NCI-H526 treated with DMSO at 0.1 percent for 48 hours (cell line): ENCODE results near the gene OR5K1.

Source experiments
- DNase-seq: peaks from one replicate; lab custom pipeline; 2025; lab: John Stamatoyannopoulos, UW

Gene OR5K1

DNA sequence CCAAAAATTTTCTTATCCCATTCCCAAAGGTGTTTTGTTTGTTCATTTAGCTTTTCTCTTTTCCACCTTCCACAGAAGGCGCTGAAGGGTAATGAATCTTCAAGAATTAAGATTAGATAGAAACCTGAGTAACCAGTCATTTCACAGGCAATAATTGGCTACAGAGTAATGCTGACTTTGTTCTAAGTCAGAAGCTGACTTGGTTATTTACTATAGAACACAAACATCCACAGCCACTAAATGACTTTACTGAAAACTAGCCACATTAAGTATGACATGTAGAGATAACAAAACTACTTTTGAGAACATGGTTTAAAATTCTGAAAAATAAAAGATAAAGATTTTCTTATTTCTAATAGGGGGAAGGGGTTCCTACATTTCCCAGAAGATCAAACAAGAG is 51.9 kb downstream of the OR5K1 start:
- no peak for DNase-seq

DNA sequence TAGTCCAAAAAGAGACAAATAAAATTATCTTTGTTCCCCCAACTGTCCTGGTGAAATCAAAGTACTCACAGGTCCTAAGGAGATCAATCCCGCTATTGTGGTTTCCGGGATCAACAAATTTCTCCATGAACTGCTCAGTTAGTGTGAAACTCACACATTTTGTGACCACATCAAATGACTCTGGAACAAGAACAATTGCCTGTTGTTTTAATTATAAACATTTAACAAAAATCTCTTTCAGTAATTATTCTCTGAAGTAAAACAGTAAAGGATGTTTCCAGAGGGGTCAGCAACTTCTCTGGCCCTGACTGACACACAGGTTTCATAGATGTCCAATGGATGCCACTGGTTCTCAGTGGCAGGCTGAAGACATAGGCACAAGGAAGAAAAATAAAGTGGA is 55.8 kb downstream of the OR5K1 start:
- DNase-seq: no peak

DNA sequence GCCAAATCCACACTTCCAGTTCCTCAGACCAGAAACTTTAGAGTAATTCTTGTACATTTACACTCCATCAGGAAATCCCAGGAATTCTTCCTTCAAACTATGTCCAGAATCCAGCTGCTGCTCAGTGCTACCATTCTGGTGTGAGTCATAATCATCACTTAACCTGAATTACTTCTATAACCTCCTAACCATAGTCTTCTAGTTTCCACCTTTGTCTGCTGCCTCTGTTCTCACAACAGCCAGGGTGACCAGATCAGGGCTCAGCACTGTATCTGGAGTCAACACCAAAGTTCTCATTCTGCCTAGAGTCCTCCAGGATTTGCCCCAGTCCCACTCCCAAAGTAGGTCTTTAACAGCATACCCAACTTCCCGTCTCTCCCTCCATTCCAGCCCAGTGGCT is 56.4 kb downstream of the OR5K1 start:
- DNase-seq: no peak

DNA sequence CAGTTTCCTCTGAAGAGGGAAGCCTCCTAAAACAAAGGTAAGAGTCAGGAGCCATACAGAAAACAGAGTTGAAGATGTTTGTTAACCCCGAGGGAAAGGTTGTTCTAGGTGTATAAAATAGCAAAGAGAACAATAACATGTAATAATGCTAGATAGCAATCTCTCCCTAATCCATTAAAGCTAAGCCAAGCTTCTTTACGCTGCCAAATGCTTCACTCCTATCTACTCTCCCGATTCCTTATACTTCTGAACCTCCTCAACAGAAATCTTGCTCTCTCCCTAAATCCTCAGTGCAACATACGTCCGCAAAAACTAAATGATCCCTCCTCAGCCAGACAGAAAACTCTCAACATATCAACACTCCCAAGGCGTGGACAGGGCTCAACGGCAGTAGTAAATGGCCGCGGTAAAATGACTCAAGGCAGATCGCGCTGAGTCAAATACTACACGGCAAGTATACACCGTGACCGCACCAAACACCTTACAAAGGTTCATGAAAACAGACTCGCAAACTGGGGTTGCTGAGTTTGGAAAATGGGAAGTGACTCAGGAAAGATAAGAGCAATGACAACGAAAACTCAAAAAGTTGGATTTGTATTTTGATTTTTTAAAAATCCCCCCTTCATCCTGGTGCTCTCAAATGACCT is 59.0 kb downstream of the OR5K1 start:
- no peak for DNase-seq
